SK-MEL-5 (cell line): ENCODE data around the gene AKAP8L. TPM values are rescaled to one million over a fixed set of nuclear protein-coding genes. Genes with fewer than 3 reads are reported as not detected.

ENCODE experiments used
- DNase-seq: peaks from one replicate; pipeline ENCODE4 v3.0.0-alpha.2; 2016; ENCODE audit warnings: low read depth, low spot score
- in situ Hi-C: cut with HindIII; loops from 2 replicates; pipeline ENCODE4 v1.10.0; 2016; ENCODE audit warnings: low sequenced_read_pairs, high pct_unique_total_duplicates, low pct_unique_long_range_greater_than_20kb
- total RNA-seq: library from RNA; depleted of rRNA; stranded (reverse); fragments of >200 nt; shearing (Covaris generic); gene quantifications from 2 replicates; pipeline ENCODE4 v1.2.3, GENCODE V29; 2014

Gene AKAP8L
- total RNA-seq, 1 experiment from 2014 or later: 41.1 TPM

DNA sequence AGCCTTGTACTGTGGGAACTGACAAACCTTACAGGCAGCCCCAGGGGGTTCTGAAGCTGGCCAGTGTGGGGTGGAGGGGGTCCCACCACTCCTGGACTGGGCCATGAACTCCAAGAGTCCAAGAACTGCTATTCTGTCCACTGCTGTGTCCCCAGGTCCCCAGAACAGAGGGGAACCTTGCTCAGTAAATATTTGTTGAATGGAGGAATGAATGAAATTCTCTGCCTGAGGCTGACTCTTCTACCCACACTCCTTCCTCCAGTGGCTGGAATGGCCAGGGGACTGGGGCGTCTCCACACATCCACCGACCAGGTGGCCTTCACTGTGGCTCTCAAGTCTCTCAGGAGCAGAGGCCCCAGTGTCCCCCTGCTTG is 19.3 kb upstream of the AKAP8L start:
- no peak for DNase-seq
- in situ Hi-C loops: no loop called here

DNA sequence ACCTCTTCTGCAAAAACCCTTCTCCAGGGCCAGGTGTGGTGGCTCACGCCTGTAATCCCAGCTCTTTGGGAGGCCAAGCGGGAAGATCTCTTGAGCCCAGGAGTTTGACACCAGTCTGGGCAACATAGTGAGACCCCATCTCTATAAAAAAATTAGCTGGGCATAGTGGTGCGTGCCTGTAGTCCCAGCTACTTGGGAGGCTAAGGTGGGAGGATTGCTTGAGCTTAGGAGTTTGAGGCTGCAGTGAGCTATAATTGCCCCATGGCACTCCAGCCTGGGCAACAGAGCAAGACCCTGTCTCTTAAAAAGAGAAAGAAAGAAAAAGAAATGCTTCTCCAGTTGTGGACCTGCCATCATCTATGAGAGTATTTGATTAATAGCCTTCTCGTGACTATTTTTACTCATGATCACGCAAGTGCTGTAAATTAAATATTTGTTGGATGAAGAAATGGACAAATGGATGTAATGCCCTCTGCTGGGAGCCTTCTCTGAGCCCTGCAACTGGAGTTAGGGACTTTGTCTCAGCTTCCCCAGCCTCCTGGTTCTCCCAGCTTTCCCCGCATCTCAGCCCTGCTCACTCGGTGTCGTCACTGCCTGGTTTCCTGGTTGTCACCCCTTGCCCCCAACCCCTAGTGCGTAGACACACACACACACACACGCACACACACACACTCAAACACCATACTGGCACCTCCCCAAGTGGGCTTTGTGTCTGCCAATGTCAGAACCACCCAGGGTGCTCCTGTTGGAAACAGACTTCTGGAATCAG is 18.8 kb upstream of the AKAP8L start:
- in situ Hi-C loops: no loop called here
- no peak for DNase-seq

DNA sequence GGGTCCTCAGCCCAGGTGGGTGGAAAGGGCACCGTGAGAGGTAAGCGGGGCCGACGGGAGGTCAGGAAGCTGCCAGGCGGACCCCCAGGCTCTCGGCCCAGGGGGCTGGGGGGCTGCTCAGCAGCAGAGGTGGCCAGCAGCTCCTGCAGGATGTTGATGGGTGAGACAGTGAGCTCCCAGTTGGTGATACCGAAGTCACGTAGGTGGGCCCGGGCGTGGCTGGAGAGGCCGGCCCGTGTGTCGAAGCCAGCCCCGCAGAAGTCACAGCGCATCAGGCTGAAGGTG is 18.0 kb upstream of the AKAP8L start:
- in situ Hi-C loops: no loop called here
- DNase-seq: no peak

DNA sequence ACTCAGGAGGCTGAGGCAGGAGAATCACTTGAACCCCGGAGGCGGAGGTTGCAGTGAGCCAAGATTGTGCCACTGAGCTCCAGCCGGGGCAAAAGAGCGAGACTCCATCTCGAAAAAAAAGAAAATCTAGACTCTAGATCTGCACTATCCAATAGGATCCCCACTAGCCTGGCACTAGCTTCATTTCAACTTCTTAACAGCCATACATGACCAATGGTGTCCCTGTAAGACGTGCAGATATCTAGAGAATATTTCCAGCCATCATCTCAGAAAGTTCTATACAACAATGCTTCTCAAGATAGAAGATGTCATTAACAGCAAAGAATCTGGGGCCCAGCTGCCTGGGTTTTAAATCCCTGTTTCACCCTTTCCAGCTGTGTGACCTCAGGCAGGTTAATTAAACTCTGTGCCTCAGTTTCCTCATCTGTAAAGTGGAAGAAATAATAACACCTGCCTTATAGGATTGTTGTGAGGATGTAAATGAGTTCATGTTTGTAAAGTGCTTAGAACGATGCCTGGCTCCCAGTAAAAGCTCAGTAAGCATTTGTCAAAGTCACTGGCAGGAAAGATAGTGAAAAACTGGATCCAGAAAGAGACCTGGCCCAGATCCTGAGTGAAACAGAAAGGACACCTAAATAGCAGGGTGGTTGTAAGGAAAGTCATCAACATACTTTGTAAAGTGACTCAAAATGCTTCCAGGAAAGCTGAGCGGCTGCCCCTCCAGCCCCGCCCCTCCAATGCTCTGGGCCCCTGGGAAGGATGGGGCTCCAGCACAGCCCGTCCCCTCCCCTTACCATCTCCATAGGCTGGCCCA is 17.4 kb upstream of the AKAP8L start:
- DNase-seq: no peak
- in situ Hi-C loops: no loop called here

DNA sequence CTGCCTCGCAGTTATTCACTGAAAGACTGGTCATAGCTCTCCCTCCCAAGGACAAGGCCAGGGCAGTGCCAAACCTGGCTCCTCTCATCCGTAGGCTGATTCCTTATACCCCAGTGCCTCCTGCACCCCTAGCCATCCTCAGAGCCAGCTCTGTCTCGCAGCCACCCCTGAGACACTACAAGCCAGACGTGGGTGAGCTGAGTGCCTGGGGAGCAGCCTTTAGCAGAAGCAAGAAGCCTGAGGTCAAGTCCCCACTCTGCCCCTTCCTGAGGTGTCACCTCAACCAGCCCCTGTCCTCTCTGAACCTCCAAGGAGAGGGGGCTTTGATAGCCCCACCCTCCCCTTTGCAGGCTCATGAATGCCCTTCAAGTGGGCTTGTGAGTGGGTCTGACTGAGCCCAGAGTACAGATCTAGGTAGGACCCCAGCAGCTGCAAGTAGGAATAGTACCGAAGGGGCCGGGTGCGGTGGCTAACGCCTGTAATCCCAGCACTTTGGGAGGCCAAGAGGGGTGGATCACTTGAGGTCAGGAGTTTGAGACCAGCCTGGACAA is 14.8 kb upstream of the AKAP8L start:
- in situ Hi-C loops: no loop called here
- no peak for DNase-seq

DNA sequence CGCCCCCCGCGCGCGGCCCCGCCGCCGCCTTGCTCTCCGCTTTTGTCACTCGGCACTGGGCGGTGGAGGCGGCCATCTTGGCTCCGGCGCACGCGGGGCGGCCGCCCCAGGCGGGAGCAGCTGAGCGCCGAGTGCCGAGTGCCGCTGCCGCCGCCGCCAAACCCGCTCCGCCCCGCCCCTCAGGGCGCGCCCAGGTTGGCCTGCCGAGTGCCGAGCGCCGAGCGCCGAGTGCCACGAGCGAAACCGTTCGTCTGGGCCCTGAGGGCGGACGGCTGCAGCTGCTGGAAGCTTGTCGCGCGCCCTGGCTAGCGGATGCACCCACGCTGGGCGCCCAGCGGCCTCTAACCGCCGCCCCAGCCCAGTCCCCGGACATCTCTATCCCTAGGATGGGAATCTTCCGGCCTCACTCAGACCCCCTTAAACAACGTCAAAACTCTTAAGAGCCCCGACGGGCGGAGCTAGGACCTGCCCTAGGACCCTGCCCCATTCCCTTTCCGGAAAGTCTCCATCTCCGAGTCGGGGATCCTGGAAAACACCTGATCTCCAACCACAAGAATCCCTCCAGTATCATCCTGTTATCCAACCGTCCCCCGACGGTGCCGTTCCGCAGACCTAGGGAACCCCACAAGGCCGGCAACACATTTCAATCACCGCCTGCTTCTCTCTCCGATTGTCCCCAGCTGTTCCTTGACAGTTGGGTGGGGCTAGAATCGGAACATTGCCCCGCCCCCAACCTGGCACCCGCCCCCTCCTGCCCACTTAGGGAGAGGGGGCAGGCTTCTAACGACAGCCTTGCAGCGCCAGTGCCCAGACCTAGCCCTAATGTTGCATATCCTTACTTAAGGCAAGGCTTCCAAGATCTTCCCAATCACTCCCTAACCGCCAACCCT is 14.1 kb upstream of the AKAP8L start:
- in situ Hi-C loops: no loop called here
- peak; percentile 82 for DNase-seq

DNA sequence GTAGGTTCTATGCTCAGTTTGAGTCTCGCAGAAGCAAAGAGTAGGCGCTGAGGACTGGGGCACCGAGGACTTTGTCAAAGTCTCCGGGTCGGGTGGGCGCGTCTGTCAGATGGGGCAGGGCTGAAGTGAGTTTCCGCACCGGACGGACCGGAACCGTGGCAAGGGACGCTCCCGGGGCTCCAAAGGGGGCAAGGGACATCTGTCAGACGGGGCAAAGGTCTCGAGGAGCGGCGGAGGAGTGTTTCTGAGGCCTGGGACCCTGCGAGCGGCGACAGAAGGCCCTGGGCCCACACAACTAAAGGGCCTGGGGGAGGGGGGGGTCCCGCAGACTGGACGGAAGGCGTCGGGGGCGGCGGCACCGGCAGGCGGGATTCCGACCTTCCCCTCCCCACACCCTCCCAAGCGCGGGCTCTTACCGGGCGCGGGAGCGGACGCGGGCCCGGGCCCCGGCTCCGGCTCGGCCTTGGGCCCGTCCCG is 13.3 kb upstream of the AKAP8L start:
- DNase-seq: no peak
- in situ Hi-C loops: no loop called here

DNA sequence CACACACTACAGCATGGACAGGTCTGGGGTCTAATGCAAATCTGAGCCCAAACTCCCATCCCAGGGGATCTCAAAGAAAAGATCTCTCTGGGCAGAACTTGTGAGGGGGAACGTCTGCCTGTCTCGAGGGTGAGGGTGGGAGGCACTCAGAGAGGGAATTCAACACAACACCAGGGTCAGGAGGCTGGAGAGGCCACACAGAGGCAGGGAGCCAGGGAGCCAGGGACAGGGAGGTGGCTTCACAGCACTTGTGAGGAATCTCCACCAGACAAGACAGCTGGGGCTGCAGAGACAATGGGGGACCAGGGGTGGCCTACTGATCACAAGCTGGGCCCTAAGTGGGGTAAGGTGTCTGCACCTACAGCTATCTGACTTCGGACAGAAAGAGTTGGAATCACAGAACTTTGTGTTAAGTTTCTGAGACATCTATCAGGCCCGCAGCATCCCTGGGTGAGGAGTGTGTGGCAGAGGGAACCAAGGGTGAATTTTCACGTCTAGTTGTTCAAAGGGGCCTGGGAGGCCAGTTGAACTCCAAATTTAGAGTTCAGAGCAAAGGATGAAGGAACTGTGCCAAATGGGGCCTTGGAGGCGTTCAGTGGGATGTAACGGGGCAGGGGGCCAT is 12.7 kb upstream of the AKAP8L start:
- in situ Hi-C loops: no loop called here
- no peak for DNase-seq

DNA sequence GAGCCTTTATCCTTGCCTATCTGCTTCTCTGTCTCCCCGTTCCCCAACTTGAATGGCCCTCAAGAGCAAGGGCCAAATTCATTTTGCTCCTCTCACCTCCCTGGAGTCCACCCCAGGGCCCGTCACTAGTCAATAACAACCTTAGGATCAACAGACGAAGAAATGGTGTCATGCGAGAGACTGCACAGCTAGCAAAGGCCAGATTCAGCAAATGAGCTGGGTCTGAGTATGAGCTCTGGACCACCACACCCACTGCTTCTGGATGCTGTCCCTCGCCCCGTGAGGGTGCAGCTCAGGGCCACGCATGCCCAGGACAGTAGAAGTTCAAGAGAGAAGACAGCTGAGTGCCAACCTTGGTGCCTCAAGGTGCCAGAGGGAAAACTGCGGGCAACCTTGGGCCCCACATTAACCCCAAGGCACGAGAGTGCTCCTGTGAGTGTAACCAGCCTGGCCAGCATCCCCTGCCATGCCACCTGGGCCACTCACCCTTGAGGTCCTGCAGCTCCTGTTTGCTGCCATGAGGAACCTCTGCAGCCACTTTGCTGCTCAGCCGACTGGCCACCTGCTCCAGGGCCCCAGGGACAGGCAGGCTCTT is 11.8 kb upstream of the AKAP8L start:
- in situ Hi-C loops: no loop called here
- no peak for DNase-seq

DNA sequence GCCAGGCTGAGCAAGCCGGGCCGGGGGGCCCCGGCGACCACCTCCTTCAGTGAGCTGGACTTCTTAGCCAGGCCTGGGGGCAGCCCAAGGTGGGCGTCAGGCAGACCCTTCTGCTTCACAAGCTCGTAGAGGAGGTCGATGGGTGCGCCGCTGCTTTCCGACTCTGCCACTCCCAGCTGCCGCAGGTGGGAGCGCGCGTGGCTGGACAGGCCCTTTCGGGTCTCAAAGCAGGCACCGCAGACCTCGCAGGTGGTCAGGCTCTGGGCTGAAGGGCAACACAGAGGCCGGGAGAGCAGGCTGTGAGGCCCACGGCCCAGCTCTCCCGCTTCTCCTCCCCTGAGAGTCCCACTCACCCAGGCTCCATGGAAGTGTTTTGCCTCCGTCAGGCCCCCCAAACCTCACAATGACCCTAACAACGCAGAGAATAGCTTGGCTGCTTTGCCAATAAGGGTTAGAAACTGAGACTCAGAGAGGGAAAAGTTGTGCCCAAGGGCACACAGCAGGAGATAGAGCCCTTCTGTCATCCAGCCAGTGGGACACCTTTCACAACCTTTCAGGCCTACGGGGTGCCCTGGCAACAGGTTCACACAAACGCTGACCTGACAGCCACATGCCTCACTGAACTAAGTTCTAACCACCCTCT is 11.2 kb upstream of the AKAP8L start:
- DNase-seq: no peak
- in situ Hi-C loops: no loop called here

DNA sequence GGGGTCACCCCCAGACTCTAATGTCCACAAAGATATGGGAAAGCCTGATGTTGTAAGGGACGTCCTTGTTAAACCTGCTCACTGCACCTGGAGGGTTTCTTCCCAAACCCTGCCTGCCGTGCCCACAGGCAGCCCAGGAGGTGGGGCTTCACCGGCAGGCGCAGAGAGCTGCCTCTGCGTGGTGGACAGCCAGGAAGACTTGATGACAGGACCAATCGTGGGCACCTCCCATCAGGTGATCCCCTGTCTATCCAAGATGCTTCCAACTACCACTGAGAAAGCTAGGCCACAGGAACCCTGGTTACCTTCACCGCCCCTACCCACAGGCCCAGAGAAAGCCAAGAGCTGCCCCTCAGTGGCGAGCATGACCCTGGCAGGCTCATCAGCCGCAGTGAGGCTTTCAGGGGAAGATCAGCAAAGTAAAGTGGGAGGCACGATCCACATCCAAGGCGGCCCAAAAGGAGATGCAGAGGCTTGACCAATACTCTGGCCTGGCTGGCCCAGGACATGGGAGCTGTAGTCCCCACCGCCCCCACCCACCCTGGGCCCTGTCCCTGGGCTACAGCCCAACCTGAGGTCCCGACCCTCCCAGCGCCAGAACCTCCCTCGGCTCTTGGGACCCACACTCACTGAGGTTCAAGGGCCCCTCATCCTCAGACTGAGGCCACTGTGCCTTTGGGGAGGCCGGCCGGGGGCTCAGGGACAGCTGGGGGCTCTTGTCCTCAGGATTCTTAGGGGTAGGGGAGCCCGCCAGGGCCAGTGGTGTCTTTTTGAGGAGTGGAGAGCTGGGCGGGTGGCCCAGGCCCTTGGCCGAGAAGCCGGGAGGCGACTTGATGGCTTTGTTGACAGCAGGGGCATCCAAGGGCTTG is 10.4 kb upstream of the AKAP8L start:
- DNase-seq: no peak
- in situ Hi-C loops: no loop called here

DNA sequence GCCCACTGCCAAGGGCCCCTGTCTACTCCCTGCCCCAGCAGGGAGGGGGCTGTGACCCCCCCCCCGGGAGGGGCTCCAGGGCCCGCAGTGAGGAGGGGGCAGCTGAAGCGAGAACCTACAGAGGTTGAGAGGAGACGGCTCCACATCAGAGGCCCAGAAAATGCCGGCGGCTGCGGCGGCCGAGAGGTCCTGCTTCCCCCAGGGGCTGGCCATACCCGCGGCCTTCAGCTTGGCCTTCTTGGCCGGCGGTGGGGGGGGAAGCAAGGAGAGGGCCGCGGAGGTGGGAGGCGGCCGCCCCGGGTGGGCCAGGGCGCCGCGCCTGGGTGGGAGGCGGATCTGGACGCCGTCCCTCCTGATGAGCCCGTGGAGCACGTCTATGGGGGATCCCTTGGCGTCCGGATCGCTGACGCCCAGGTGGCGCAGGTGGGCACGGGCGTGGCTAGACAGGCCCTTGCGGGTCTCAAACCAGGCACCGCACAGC is 9.2 kb upstream of the AKAP8L start:
- in situ Hi-C loops: no loop called here
- DNase-seq: no peak

DNA sequence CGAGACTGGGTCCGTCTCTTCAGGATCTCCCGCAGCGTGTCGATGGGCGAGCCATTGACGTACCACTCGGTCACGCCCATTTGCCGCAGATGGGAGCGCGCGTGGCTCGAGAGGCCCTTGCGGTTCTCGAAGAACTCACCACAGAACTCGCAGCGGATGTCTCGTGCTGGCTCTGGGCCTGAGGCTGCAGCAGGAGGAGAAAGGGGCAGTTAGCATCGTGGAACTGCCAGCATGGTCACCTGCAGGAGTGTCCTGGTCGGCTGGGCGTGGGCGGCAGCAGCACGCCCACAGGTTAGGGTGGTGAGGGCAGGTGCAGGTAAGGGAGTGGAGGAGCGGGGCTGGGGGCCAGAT is 8.5 kb upstream of the AKAP8L start:
- in situ Hi-C loops: no loop called here

DNA sequence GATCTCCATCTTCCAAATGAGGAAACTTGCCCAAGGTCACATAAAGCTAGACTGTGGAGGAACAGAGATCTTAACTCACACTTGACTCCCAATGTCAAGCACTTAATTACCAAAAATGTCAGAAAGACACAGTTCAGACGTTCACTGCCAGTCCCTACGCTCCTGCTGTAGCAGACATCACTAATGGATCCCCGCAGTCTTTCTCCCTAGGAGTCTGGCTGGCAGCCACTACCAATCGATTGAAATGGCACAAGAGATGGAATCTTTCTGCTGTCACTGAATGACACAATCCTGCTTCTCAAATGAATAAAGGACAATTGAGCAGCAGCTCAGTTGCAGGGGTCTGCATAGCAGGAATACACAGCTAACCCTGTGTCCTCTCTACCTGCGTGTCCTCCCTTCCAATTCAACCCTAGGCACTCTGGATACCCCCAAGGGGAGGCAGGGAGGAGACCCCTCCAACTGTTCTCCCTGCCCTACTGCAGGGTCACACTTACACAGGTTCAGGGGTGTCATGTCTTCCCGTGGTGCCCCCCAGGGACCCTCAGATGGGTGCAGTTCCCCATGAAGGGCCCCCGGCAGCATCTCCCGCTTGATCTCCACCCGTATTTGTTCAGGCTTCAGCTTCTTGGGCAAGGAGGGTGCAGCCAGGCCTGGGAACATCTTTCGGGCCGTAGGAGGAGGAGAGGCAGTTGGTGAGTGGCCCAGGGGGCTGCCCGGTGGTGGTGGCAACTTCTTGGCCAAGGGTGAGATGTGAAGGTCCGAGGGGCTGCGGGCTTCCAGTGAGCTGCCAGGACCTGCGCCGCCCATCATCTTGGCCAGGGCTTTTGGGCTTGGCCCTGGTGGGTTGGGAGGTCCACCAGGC is 7.9 kb upstream of the AKAP8L start:
- peak; percentile 24 for DNase-seq
- in situ Hi-C loops: no loop called here

More for the DNA sequence above, 8.5 kb upstream of the AKAP8L start:
- DNase-seq: no peak

DNA sequence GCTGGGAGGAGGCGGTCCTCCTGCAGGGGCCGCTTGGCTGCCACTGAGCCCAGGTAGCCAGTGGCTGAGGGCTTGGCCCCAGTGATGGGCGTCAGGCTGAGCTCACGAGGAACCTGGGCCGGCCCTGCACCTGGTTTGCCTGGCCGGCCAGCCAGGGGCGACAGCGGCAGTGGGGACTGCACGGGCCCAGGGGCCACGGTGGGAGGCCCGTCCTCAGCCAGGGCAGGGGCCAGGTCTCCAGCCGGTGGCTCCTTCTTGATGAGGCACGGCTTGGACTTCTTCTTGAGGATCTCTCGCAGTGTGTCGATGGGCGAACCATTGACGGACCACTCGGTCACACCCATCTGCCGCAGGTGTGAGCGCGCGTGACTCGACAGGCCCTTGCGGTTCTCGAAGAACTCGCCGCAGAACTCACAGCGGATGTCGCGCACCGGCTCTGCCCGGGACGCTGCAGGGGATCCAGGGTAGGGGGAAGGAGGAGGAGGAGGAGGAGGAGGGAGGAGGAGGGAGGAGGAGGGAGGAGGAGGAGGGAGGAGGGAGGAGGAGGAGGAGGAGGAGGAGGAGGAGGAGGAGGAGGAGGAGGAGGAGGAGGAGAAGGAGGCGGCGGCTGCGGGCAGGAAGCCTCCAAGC is 6.6 kb upstream of the AKAP8L start:
- no peak for DNase-seq
- in situ Hi-C loops: no loop called here
